OCI-LY1 (cell line): ENCODE measurements around the gene CD46.

Source experiments
- CTCF ChIP-seq: fragments of 200-600 bp; sonication (generic), shearing (Covaris generic); IDR thresholded peaks from 2 replicates; pipeline ENCODE4 v1.5.1; 2017; ENCODE audit warnings: mild to moderate bottlenecking, antibody characterized with exemption, low read length, moderate library complexity, mixed read lengths
- EZH2 ChIP-seq: fragments of 200-600 bp; sonication (generic), shearing (Covaris generic); IDR thresholded peaks from 2 replicates; pipeline ENCODE4 v1.8.0; 2017; ENCODE audit warnings: borderline replicate concordance, mixed run types, mild to moderate bottlenecking, antibody characterized with exemption, low read length, moderate library complexity, mixed read lengths

GRCh38 chr1:207748737-207749528 is 2.9 kb upstream of the CD46 start:
- TF ChIP-seq CTCF: no peak
- TF ChIP-seq EZH2: no peak
